Hepatocyte (in vitro differentiated cells): ENCODE results near the gene TBKBP1. TPM values are rescaled to one million over a fixed set of nuclear protein-coding genes. Genes with fewer than 3 reads are reported as not detected.

Source experiments
- DNase-seq: peaks from one replicate; pipeline ENCODE4 v3.0.0-alpha.2; 2016; ENCODE audit warnings: low spot score
- H2AFZ ChIP-seq: fragments of 200-600 bp; sonication (generic); 2 replicates; pipeline ENCODE4 v1.6.0; 2016; ENCODE audit warnings: antibody characterized with exemption, mild to moderate bottlenecking
- H3K27ac ChIP-seq: fragments of 200-600 bp; sonication (generic); 2 replicates; pipeline ENCODE4 v1.5.1; 2016; ENCODE audit warnings: mild to moderate bottlenecking
- H3K27me3 ChIP-seq: fragments of 200-600 bp; sonication (generic); 2 replicates; pipeline ENCODE4 v1.6.1; 2016
- H3K36me3 ChIP-seq: fragments of 200-600 bp; sonication (generic); replicated peaks from 2 replicates; pipeline ENCODE4 v1.5.1; 2016; ENCODE audit warnings: low read depth; ENCODE audit not compliant: insufficient read depth
- H3K4me1 ChIP-seq: fragments of 200-600 bp; sonication (generic); 2 replicates; pipeline ENCODE4 v1.5.1; 2016; ENCODE audit warnings: mild to moderate bottlenecking, moderate library complexity; ENCODE audit not compliant: insufficient read depth
- H3K4me2 ChIP-seq: fragments of 200-600 bp; sonication (generic); 2 replicates; pipeline ENCODE4 v1.6.0; 2016
- H3K4me3 ChIP-seq: fragments of 200-600 bp; sonication (generic); 2 replicates; pipeline ENCODE4 v1.5.1; 2016; ENCODE audit warnings: mild to moderate bottlenecking
- H3K79me2 ChIP-seq: fragments of 200-600 bp; sonication (generic); 2 replicates; pipeline ENCODE4 v1.6.0; 2017; ENCODE audit warnings: mild to moderate bottlenecking
- H3K9me2 ChIP-seq: fragments of 200-600 bp; sonication (generic); replicated peaks from 2 replicates; pipeline ENCODE4 v1.6.0; 2017; ENCODE audit warnings: mild to moderate bottlenecking; ENCODE audit not compliant: insufficient read depth
- H3K9me3 ChIP-seq: fragments of 200-600 bp; sonication (generic); 2 replicates; pipeline ENCODE4 v1.5.1; 2016; ENCODE audit warnings: low read depth, mild to moderate bottlenecking
- H4K20me1 ChIP-seq: fragments of 200-600 bp; sonication (generic); 2 replicates; pipeline ENCODE4 v1.6.0; 2016; ENCODE audit warnings: mild to moderate bottlenecking; ENCODE audit not compliant: insufficient read depth, poor library complexity, severe bottlenecking
- CTCF ChIP-seq: fragments of 200-600 bp; sonication (generic); IDR thresholded peaks from 2 replicates; pipeline ENCODE4 v1.5.1; 2016; ENCODE audit warnings: antibody characterized with exemption, mild to moderate bottlenecking; ENCODE audit not compliant: poor library complexity
- EZH2 ChIP-seq: fragments of 200-600 bp; sonication (generic); IDR thresholded peaks from 2 replicates; pipeline ENCODE4 v1.6.1; 2016; ENCODE audit warnings: antibody characterized with exemption, mild to moderate bottlenecking, borderline replicate concordance
- EZH2phosphoT487 ChIP-seq: fragments of 200-600 bp; sonication (generic); IDR thresholded peaks from one replicate; pipeline ENCODE4 v1.6.1; 2018; ENCODE audit warnings: antibody characterized with exemption, mild to moderate bottlenecking, low read depth, moderate library complexity; ENCODE audit not compliant: unreplicated experiment, severe bottlenecking
- WGBS: methylation state at CpG from one replicate; pipeline ENCODE4 v1.1.6; 2016; ENCODE audit warnings: low lambda C conversion rate; ENCODE audit errors: missing lambda C conversion rate; 5-methylcytosine and 5-hydroxymethylcytosine counted together
- polyA plus RNA-seq: library from polyadenylated mRNA; unstranded; fragments of >200 nt; fragmentation: Nextera tagmentation; extraction: Ambion mirVana; gene quantifications from 2 replicates; pipeline ENCODE4 v1.2.1, GENCODE V29; 2016
- total RNA-seq: library from RNA; depleted of rRNA; stranded (reverse); fragments of >200 nt; gene quantifications from 2 replicates; pipeline ENCODE4 v1.2.3, GENCODE V29; 2014

Gene TBKBP1
- total and polyA plus RNA-seq, 2 experiments from 2014 or later: 7.5 to 17.8 TPM

- Histone ChIP-seq H2AFZ (no peak overlapping the region), H3K9me2 (no peaks in the 10 kb centered on the region), H3K9me3 (no peaks in the 10 kb centered on the region), H3K4me1 (no peaks in the 10 kb centered on the region), H4K20me1 (no peaks in the 10 kb centered on the region), H3K4me2 (no peak overlapping the region), H3K36me3 (no peaks in the 10 kb centered on the region), H3K4me3 (no peak overlapping the region), H3K27me3 (peaks cover 59% of the 10 kb centered on the region), H3K79me2 (no peaks in the 10 kb centered on the region), H3K27ac (no peak overlapping the region)
- no peak for DNase-seq
- 80% methylated on average over 2 of the region's 2 CpGs for WGBS
- TF ChIP-seq EZH2: no peak
- no peak for TF ChIP-seq EZH2phosphoT487
- TF ChIP-seq CTCF: no peak
These were observed 23.3 kb downstream of the TBKBP1 start for GRCh38 chr17:47717261-47717697.

- Histone ChIP-seq H3K4me1 (no peaks in the 10 kb centered on the region), H3K9me3 (no peaks in the 10 kb centered on the region), H3K27me3 (peaks cover 66% of the 10 kb centered on the region), H3K79me2 (no peaks in the 10 kb centered on the region), H3K4me2 (no peak overlapping the region), H3K27ac (no peak overlapping the region), H3K4me3 (no peak overlapping the region), H2AFZ (no peak overlapping the region), H3K36me3 (no peaks in the 10 kb centered on the region), H3K9me2 (no peaks in the 10 kb centered on the region), H4K20me1 (no peaks in the 10 kb centered on the region)
- 54% methylated on average over 9 of the region's 9 CpGs for WGBS
- TF ChIP-seq CTCF: no peak
- TF ChIP-seq EZH2phosphoT487: no peak
- no peak for TF ChIP-seq EZH2
- no peak for DNase-seq
These were observed 24.1 kb downstream of the TBKBP1 start for GRCh38 chr17:47717979-47718621.

- Histone ChIP-seq H3K9me2 (no peaks in the 10 kb centered on the region), H4K20me1 (no peaks in the 10 kb centered on the region), H3K9me3 (no peaks in the 10 kb centered on the region), H3K4me3 (no peak overlapping the region), H3K79me2 (no peaks in the 10 kb centered on the region), H2AFZ (no peak overlapping the region), H3K36me3 (no peaks in the 10 kb centered on the region), H3K27ac (no peak overlapping the region), H3K27me3 (peaks cover 61% of the 10 kb centered on the region), H3K4me2 (no peak overlapping the region), H3K4me1 (no peaks in the 10 kb centered on the region)
- DNase-seq: no peak
- WGBS: 77% methylated on average over 8 of the region's 8 CpGs
- TF ChIP-seq EZH2: no peak
- TF ChIP-seq EZH2phosphoT487: no peak
- no peak for TF ChIP-seq CTCF
These were observed 24.9 kb downstream of the TBKBP1 start for GRCh38 chr17:47718634-47719405.
